Fibroblast of skin of abdomen (primary cell): ENCODE measurements around the gene AGAP1.
"Not testable (repeated sequence)": the region's sequence is repeated elsewhere in the genome, so short reads cannot be mapped to it uniquely, and the experiment has no call there.

Experiments used
- DNase-seq: peaks from one replicate; pipeline ENCODE4 v3.0.0-alpha.2; 2013

Gene AGAP1

GRCh38 chr2:236117401-236117800 is 623.6 kb downstream of the AGAP1 start:
- DNase-seq, result peak; percentile 76

GRCh38 chr2:236117861-236118269 is 624.0 kb downstream of the AGAP1 start:
- DNase-seq, result no peak

DNA sequence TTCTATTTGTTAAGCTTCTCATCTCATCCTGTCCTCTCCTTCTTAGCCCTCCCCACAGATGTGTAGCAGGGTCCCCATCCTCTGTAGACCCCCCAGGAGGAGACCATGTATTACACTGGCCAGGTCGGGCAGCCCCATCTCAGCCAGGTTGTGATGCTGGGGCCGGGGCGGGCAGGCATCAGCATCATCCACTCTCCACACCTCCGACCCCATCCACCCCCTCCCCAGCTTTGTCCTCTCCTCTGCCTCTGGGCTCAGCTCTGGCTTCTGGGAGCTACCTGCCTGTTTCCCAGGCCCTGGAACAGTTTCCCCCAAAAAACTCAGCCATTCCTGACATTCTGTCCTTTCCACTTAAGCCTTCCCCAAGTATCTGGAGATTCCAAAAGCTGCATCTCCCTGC is 625.2 kb downstream of the AGAP1 start:
- DNase-seq, result no peak

DNA sequence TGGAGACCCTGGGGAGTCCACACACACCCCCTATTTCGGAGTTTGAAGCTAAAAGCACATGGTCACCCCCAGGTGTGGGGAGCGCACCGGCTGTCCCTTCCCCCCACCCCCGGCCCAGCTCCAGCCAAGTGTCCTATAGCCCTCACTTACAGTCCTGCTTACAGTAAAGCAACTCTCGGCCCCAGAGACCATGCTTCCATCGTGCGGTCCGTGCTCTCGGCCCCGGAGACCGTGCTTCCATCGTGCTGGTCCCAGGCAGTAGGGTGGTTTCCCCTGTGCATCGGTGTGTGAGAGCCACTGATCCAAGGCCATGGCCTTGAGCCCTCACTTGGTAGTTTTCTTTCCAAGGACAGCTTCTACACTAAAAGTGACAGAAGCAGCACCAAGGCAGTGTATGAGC is 625.6 kb downstream of the AGAP1 start:
- no peak for DNase-seq

- no peak for DNase-seq
Measured at GRCh38 chr2:236120141-236120601, 626.3 kb downstream of the AGAP1 start.

GRCh38 chr2:236120829-236121228 is 627.0 kb downstream of the AGAP1 start:
- no peak for DNase-seq

DNA sequence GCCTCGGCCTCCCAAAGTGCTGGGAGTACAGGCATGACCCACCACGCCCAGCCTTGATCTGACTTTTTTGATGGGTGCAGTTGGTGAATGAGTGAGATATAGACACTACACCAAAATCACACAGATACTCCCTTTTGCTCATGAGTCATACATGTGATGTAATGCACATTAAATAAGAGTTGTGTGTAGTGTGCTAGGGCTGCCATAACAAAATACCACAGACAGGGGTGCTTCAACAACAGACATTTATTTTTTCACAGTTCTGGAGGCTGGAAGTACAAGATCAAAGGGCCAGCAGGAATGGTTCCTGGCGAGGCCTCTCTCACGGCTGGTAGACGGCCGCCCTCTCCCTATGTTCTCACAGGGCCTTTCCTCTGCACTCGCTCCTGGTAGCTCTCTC is 627.7 kb downstream of the AGAP1 start:
- peak; percentile 19 for DNase-seq

DNA sequence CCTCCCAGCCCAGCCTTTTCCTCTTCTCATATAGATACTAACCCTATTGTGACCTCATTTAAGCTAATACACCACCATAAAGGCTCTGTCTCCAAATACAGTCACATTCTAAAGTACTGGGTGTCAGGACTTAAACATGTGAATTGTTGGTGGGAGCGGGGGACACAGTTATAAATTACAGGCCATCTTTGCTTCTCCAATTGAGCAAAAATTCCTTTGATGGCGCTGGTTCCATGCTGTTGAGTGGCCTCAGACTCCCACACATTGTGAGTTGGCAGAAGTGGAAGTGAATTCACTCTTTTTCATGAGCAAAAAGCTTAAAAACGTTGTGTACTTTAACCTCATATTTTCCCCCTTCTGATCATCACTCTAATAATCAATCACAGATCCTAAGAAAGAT is 628.4 kb downstream of the AGAP1 start:
- DNase-seq, result no peak

GRCh38 chr2:236123716-236124115 is 629.9 kb downstream of the AGAP1 start:
- DNase-seq, result no peak

- DNase-seq, result no peak
Measured at GRCh38 chr2:236124182-236124893, 630.5 kb downstream of the AGAP1 start.

DNA sequence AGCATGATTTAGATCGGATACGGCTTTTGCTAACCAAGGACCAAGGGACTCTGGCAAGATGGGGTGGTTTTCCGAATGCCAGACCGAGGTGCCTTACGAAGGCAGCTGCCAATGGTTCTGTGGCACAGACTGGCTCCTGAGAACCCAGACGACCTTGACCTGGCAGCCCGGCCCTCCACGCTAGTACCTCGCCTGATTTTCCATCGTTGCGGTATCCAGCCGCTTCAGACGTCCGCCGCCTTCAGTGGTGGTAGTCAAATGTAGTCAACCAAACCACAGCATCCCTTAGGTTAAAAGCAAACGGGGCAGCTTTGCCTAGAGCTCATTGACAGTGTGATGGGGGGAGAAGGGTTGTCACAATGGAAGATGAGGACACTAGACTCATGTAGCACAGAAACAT is 631.7 kb downstream of the AGAP1 start:
- DNase-seq, result no peak

DNA sequence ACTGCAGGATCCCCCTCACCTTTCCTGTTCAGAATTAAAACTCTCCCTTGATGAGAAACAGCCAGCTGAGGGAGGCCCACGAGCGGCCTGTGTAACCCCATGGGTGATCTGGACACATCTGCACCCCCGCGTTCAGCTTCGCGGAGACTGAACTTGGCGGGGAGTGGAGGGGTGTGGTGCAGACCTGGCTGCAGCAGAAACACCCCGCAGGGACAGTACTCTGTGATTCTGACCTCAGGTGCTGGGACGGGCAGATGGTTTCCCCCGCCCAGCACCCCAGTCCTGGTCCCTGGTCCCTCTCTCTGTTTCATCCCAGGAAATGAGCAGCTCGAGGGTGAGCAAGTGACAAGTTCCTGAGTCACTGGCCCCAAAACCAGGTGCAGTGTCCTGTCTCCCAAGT is 633.2 kb downstream of the AGAP1 start:
- DNase-seq, result no peak

DNA sequence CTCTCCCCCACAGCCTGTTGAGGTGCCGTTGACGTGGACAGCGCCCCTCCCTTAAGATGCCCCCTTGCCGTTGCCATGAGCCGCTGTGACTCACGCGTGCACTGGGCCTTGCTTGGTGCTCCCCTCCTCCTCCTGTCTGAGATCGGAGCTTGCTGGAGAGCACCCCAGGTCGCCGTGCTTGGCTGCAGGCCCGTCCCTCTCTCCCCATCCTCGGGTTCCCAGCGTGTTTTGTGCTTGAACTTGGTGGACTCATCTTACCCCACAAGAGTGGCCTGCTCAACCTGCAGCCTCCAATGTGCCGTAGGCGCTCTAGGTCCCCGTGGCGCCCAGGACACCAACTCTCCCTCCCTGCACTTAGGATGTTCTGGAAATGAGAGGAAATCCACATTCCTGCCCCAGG is 634.5 kb downstream of the AGAP1 start:
- no peak for DNase-seq

- DNase-seq, result no peak
Measured at GRCh38 chr2:236129935-236130334, 636.1 kb downstream of the AGAP1 start.

GRCh38 chr2:236130349-236130998 is 636.6 kb downstream of the AGAP1 start:
- no peak for DNase-seq

- DNase-seq, result no peak
Measured at GRCh38 chr2:236131073-236131692, 637.3 kb downstream of the AGAP1 start.

DNA sequence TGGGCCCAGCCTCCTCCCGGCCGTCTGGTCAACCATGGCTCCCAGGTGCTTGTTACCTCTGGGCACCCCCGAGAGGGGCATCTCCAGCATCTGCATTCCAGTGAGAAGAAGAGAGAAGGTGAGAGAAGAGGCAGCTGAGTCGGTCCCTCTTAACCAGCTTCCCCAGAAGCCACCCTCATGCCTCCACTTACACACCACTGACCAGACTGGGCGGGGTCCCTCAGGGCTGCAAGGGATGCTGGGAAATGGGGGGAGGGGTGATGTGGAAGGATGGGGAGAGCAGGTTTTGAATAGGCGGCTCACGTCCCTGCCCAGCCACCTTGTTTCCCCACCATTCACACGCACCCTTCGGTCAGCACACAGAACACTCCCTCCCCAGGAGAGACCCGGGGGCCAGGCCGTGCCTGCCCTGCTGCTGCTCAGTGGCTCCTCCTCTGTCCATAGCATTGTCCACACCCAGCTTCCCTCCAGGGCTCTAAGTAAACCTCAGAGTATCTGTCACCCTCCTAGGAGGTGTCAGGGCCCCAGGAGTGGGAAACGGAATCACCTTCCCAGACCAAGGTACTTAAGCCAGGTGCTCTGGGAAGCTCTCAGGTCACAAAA is 639.7 kb downstream of the AGAP1 start:
- no peak for DNase-seq

DNA sequence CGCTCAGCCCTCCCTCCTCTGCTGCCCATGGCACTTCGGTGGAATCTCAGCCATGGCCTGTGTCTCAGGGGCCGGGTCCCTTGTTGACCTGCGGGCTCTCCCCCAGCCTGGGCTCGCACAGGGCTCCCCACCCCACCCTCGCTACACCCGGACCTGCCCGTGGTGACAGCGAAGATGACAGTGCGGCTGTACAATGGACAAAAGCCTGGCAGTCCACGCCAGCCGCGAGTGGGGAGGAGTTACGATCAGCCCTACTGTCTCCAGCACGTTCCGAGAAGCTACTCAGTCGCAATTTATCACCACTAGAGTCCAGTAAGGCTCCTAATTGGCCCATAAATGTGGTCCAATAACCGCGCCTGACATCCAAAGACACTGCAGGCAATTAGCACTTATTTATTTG is 642.7 kb downstream of the AGAP1 start:
- DNase-seq, result no peak

- DNase-seq, result no peak
Measured at GRCh38 chr2:236137066-236137465, 643.2 kb downstream of the AGAP1 start.

GRCh38 chr2:236141616-236142015 is 647.8 kb downstream of the AGAP1 start:
- not testable (repeated sequence) for DNase-seq

DNA sequence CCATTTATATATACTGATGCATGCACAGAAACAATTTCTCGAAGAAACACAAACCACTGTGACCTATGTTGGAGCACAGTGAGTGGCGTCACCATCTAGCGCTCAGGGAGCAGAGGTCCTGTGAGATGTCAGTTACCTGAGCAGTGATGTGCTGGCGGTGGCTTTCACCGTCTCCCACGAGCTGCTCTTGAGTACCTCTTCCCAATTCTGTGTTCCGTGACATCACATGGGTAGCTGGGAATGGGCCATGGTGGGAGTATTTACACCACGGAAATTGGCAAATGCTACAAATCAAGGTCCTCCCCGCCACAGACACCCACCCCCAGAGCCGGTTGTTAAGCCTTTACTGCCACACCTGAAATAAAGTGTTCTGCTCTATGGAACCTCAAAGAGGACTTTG is 650.0 kb downstream of the AGAP1 start:
- DNase-seq, result no peak

DNA sequence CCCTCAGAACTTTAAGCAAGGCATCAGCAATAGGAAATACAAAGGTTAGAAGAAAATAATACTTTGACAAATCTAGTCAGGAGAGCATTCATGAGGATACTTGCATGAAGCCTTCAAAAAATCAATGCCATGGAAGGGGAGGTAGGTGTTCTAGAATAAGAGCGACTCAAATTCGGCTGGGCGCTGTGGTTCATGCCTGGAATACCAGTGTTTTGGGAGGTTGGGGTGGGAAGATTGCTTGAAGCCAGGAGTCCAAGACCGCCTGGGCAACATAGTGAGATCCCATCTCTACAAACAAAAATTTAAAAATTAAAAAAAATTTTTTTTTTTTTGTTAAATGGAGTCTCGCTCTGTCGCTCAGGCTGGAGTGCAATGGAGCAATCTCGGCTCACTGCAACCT is 652.6 kb downstream of the AGAP1 start:
- DNase-seq, result no peak

- DNase-seq, result no peak
Measured at GRCh38 chr2:236155406-236155805, 661.6 kb downstream of the AGAP1 start.
